Brain microvascular endothelial cell (primary cell): ENCODE results near the gene TBC1D19.

ENCODE experiments used
- DNase-seq: peaks from one replicate; pipeline ENCODE4 v3.0.0-alpha.2; 2020
- H3K27ac ChIP-seq: fragments of 250-450 bp; sonication (Bioruptor Pico); 2 replicates; pipeline ENCODE4 v1.5.1; 2020; ENCODE audit warnings: mild to moderate bottlenecking, moderate library complexity
- H3K27me3 ChIP-seq: fragments of 250-450 bp; sonication (Bioruptor Pico); replicated peaks from 2 replicates; pipeline ENCODE4 v1.5.1; 2020; ENCODE audit warnings: mild to moderate bottlenecking
- H3K36me3 ChIP-seq: fragments of 250-450 bp; sonication (Bioruptor Pico); replicated peaks from 2 replicates; pipeline ENCODE4 v1.5.1; 2020; ENCODE audit warnings: mild to moderate bottlenecking
- H3K4me3 ChIP-seq: 2 replicates; pipeline ENCODE4 v1.5.1; 2011; ENCODE audit warnings: low read depth, mild to moderate bottlenecking, control low read depth, low read length, moderate library complexity
- in situ Hi-C: cut with HindIII; loops from 2 replicates; pipeline ENCODE4 v1.10.0; 2017; ENCODE audit warnings: low sequenced_read_pairs, low pct_ligation_motif_present
- TF ChIP-seq, protein P1 (sequence below): IDR thresholded peaks from 2 replicates; pipeline ENCODE4 v1.5.1; 2011; ENCODE audit warnings: low read depth, mild to moderate bottlenecking, moderate library complexity, low read length, control low read depth, inconsistent platforms; ENCODE audit errors: missing control alignments

TBC1D19 gene

GRCh38 chr4:26780539-26780938 is 196.7 kb downstream of the TBC1D19 start:
- Histone ChIP-seq H3K4me3 (no peak overlapping the region), H3K36me3 (no peaks in the 10 kb centered on the region), H3K27me3 (no peaks in the 10 kb centered on the region), H3K27ac (no peak overlapping the region)
- TF ChIP-seq, protein P1, sequence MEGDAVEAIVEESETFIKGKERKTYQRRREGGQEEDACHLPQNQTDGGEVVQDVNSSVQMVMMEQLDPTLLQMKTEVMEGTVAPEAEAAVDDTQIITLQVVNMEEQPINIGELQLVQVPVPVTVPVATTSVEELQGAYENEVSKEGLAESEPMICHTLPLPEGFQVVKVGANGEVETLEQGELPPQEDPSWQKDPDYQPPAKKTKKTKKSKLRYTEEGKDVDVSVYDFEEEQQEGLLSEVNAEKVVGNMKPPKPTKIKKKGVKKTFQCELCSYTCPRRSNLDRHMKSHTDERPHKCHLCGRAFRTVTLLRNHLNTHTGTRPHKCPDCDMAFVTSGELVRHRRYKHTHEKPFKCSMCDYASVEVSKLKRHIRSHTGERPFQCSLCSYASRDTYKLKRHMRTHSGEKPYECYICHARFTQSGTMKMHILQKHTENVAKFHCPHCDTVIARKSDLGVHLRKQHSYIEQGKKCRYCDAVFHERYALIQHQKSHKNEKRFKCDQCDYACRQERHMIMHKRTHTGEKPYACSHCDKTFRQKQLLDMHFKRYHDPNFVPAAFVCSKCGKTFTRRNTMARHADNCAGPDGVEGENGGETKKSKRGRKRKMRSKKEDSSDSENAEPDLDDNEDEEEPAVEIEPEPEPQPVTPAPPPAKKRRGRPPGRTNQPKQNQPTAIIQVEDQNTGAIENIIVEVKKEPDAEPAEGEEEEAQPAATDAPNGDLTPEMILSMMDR, result no peak
- in situ Hi-C loops, result no loop called here
- DNase-seq, result no peak

- in situ Hi-C loops, result no loop called here
- Histone ChIP-seq H3K27me3 (no peaks in the 10 kb centered on the region), H3K36me3 (no peaks in the 10 kb centered on the region), H3K27ac (no peak overlapping the region), H3K4me3 (no peak overlapping the region)
- no peak for DNase-seq
- TF ChIP-seq, protein P1, result no peak
Observed at GRCh38 chr4:26782168-26782829, 198.4 kb downstream of the TBC1D19 start.

DNA sequence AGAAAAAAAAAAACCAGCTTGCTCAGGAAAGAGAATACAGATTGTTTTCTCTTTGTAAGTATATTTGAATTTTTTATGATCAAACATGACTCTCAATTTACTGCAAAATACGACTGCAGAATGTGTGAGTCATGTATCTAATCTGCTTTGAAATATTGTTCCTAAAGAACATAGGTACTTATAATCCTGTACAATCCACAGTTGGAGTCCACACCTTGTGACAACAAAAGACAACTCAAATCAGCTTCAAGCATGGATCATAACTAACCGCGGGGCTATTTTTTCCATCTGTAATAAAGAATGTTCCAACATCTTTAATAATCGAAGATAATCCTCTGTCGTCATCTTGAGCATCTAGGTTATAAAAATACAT is 198.9 kb downstream of the TBC1D19 start:
- H3K27ac ChIP-seq, result no peak overlapping the region
- no peak for DNase-seq
- H3K4me3 ChIP-seq, result no peak overlapping the region
- in situ Hi-C loops, result no loop called here
- no peaks in the 10 kb centered on the region for H3K36me3 ChIP-seq
- H3K27me3 ChIP-seq, result no peaks in the 10 kb centered on the region
- TF ChIP-seq, protein P1, result no peak

DNA sequence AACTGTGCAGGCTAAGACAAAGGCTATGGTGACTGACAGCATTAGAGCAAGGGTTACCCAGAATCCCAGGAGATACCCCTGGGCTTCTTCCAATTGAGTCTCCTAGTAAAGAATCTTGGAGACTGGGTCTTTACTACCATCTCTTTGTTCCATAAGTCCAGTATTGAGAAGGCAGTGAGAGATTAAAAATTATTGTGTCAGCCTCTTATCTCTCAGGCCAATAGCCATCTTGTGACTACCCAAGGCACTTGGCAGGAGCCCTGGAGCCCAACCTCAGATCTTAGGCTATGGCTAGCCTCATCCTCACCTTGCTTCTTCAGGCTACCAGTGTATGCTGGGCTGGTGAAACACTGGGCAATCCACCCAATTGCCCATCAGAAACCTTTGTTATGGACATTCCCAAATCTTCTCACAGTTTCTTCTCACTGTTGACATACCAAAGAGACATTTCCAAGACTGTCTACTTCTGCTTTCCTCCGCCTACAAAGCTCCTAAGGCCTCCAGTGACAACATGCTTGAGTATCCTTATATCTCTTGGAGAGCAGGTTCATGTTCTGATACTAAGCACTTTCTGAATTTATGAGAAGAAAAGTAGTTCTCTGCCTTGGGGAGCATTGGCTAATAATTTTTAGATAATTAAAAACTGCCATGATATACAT is 200.5 kb downstream of the TBC1D19 start:
- Histone ChIP-seq H3K27ac (no peak overlapping the region), H3K27me3 (no peaks in the 10 kb centered on the region), H3K4me3 (no peak overlapping the region), H3K36me3 (no peaks in the 10 kb centered on the region)
- no peak for DNase-seq
- in situ Hi-C loops, result no loop called here
- TF ChIP-seq, protein P1, result no peak

GRCh38 chr4:26785312-26785711 is 201.4 kb downstream of the TBC1D19 start:
- Histone ChIP-seq H3K27ac (no peak overlapping the region), H3K36me3 (no peaks in the 10 kb centered on the region), H3K4me3 (no peak overlapping the region), H3K27me3 (no peaks in the 10 kb centered on the region)
- TF ChIP-seq, protein P1, result no peak
- DNase-seq, result no peak
- in situ Hi-C loops, result no loop called here
